ENCODE results near the gene AFDN. TPM values are rescaled to one million over a fixed set of nuclear protein-coding genes. Genes with fewer than 3 reads are reported as not detected.

Gene AFDN
- total RNA-seq, 1 donor from 2014 or later = 168 TPM

GRCh38 chr6:167838207-167838748 lies 11.6 kb downstream of the AFDN start:
- no peak for DNase-seq (ENCODE audit: low spot score)

- DNase-seq (ENCODE audit: low spot score) = no peak
Observed at GRCh38 chr6:167839343-167839742, 12.6 kb downstream of the AFDN start.

DNA sequence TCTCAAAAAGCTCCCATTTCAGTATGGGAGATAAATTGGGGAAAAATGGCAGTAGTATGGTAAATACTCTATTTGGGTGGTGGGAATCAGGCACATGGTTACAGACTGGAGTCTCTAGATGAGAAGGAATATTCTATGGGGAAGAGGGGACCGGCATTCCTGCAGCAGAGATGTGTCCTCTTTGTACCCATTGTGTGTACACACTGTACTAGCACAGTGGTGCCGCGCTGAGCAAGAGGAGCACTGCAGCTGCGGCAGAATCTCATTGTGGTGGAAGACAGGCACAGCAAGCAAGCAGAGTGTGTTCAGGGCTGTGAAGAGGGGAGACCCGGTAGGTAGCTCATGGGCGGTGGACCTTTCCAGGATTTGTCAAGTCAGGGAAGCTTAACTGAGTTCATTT lies 13.0 kb downstream of the AFDN start:
- DNase-seq (ENCODE audit: low spot score) = no peak

DNA sequence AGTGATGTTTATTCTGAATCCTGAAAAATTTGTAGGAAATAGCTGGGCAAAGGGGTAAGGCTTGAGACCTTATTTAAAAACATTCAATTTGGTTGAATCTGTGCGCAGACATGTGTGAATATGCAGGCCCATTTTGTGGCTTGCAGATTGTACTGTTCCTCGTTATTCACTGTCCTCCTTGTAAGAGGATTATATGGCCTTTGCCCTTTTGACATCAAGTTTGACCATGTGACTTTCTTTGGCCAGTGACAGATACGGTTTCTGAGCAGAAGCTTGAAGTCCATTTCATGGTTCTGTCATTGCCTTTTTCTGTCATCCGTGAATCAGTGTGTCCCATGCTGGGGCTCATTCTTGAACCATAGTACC lies 13.4 kb downstream of the AFDN start:
- no peak for DNase-seq (ENCODE audit: low spot score)

DNA sequence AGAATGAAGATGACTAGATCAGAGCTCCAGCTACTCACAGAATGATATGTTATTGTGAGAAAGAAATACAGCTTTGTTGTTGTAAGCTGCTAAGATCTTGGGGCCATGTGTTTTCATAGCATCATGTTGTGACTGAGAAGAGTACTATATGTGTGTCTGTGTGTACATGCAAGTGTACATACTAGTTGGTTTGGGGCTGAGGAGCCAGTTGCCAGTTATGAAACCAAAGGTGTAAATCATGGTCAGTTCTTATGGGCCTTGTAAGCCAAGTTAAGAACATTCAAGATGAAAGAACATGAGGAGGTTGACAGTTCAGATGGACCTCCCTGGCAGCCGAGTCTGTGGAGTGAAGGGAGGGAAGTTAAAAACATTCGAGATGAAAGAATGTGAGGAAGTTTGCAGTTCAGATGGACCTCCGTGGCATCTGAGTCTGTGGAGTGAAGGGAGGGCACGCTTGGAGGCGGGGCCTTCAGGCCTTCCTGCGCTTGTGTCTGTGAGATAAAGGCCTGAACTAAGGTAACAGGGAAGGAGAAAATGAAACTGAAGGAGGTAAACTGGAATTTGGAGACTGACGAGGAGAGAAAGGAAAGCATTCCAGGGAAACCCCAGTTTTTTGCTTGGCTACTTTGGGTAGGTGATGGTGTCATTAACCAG lies 13.9 kb downstream of the AFDN start:
- no peak for DNase-seq (ENCODE audit: low spot score)

GRCh38 chr6:167841981-167842380 lies 15.3 kb downstream of the AFDN start:
- DNase-seq (ENCODE audit: low spot score) = no peak

GRCh38 chr6:167842457-167842856 lies 15.7 kb downstream of the AFDN start:
- no peak for DNase-seq (ENCODE audit: low spot score)

GRCh38 chr6:167843023-167843422 lies 16.3 kb downstream of the AFDN start:
- DNase-seq (ENCODE audit: low spot score) = no peak

DNA sequence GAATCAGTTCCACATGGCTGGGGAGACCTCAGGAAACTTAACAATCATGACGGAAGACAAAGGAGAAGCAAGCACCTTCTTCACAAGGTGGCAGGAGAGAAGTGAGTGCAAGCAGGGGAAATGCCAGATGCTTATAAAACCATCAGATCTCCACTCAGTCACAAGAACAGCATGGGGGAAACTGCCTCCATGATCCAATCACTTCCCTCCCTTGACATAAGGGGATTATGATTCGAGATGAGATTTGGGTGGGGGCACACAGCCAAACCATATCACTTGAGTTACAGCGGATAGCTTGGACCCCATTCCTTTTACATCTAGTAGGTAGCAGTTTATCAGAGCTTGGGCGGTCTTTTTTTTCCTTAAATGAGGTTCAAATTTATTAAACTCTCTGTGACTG lies 19.1 kb downstream of the AFDN start:
- no peak for DNase-seq (ENCODE audit: low spot score)

GRCh38 chr6:167846997-167847606 lies 20.4 kb downstream of the AFDN start:
- no peak for DNase-seq (ENCODE audit: low spot score)

GRCh38 chr6:167847936-167848335 lies 21.2 kb downstream of the AFDN start:
- no peak for DNase-seq (ENCODE audit: low spot score)

DNA sequence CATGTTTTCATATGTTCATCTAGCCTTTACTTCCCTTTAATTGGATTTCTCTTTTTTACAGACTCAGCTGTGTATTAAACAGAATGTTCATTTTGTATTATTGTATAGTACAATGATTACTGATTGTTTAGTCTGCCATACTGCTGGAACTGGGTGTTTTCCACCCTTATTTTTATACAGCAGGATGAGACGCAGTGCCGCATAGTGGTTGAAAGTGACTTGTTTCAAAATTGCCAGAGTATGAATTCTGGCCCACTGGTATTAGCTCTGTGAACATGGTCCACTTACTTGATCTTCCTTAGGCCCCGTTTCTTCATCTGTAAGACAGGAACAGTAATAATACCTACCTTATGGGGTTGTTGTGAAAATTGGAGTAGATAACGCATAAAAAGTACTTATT lies 22.1 kb downstream of the AFDN start:
- no peak for DNase-seq (ENCODE audit: low spot score)

GRCh38 chr6:167849846-167850459 lies 23.2 kb downstream of the AFDN start:
- no peak for DNase-seq (ENCODE audit: low spot score)

DNA sequence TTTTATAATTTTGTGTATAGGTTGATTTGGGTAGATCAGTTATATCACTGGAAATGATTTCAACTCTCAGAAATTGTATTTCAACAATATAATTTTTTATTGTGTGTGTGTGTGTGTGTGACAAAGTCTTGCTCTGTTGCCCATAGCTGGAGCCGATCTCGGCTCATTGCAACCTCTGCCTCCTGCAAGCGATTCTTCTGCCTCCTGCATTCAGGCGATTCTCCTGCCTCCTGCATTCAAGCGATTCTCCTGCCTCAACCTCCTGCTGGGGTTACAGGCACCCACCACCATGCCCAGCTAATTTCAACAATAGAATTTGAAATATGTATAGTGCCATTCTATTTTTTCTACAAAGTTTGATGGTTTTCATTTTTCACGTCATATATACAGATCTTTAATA lies 24.1 kb downstream of the AFDN start:
- DNase-seq (ENCODE audit: low spot score) = no peak

DNA sequence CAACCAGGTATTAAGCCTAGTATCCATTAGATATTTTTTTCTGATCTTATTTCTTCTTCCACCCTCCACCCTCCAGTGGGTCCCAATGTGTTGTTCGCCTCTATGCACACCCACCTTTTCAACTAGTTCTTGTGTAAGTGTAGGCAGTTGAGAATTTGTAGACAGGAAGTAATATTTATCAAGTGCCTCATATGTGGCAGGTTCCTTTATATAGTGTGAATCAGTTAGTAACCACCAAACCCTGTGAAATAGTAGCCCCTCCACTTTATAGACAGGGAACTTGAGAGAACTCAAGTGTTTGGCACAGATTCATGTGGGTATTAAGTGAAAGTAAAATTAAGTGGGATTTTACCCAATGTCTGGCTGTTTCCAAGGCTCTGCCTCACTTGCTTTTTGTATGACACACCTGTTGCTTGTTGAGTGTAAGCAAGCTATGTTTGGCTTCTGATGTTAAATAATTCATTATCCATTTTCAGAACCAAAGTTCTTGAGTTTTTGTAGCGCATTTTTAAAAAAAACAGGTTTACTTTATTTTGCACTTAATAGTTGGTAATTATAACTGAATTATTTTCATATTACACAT lies 24.8 kb downstream of the AFDN start:
- DNase-seq (ENCODE audit: low spot score) = no peak

DNA sequence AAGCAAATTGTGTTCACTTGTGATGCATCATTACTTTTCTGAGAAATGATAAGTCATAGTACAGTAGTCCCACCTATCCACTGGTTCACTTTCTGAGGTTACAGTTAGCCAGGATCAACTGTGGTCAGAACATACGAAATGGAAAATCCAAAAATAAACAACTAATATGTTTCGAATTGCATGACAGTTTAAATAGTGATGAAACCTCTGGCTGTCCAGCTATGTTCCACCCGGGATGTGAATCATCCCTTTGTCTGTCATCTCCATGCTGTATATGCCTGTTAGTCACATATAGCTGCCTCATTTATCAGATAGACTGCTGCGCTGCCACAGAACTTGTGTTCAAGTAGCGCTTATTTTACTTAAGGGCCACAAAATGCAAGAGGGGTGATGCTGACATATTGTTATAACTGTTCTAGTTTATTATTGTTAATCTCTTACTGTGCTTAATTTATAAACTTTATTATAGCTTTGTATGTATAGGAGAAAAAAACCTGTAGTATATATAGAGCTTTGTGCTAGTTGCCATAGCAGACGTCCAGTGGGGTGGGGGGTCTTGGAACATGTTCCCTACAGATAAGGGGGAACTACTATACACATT lies 29.2 kb downstream of the AFDN start:
- DNase-seq (ENCODE audit: low spot score) = no peak

GRCh38 chr6:167856474-167856873 lies 29.8 kb downstream of the AFDN start:
- DNase-seq (ENCODE audit: low spot score) = no peak

DNA sequence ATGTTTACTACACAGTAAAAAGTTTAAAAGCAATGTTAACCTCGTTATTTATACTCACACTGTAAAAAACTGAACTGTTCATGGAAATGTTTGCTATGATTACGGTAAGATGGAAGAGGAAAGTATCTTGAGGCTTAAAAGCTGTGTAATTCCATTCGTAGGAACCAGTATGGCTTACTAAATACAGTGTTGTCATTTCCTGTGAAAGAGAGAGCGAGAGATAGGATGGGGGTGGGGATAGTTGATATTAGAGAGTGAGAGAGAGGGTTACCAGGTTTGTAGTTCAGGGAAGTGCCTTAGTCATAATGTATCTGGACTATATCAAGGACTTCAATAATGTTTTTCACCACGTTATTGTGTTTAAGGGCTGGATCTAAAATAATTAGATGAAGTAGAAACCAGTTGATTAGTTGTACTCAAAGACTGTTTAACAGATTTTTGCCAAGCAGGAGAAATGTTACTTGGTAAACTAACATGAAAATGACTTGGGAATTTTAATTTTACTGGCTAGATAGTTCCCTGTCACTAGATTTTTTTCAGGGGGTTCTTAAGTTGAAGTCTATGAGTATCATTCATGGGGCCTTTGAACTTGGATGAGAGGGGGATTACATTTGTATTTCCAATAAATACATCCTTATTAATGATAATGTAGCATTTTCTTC lies 30.4 kb downstream of the AFDN start:
- no peak for DNase-seq (ENCODE audit: low spot score)

DNA sequence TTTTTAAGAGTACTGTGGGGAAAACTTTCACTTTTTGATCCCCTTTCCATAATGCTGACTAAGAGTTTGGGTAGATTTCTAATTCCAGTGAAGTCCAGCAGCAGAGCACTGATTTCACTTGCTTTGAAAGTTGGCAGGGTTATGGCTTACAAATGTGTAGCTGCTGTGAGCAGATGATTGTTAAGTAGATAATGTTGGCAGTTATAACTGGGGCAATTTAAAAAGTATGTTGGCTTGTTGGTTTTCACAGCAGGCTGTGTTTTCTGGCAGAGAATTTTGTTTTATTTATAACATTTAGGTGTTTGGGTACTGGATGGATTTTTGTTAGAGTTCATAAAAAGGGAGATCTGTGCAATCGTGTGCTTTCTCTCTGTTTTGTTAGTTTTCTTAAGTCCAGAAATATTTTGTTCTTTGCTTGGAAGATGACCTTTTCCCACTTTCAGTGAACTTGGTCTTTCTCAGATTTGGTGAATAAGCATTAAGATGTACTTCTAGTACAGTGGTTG lies 31.4 kb downstream of the AFDN start:
- no peak for DNase-seq (ENCODE audit: low spot score)

GRCh38 chr6:167858842-167859664 lies 32.3 kb downstream of the AFDN start:
- DNase-seq (ENCODE audit: low spot score) = no peak

Data from ureter (tissue), 1 donor.